HL-60 (cell line): ENCODE data around the gene GIGYF1.

Source experiments
- CTCF ChIP-seq: IDR thresholded peaks from one replicate; pipeline ENCODE4 v1.5.1; 2011; ENCODE audit warnings: low read length, control low read depth, inconsistent platforms; ENCODE audit not compliant: insufficient read depth
- GABPA ChIP-seq: IDR thresholded peaks from 2 replicates; pipeline ENCODE4 v1.6.1; 2012; ENCODE audit warnings: low read depth
- POLR2AphosphoS5 ChIP-seq: IDR thresholded peaks from 2 replicates; pipeline ENCODE4 v1.6.1; 2012; ENCODE audit warnings: low read depth

- TF ChIP-seq CTCF (no peak), POLR2AphosphoS5 (no peak), GABPA (no peak)
Measured at GRCh38 chr7:100711369-100711768, 17.3 kb upstream of the GIGYF1 start.
